HG03095 (cell line): ENCODE data around the gene ITPRID1.
"Not testable (repeated sequence)": the region's sequence is repeated elsewhere in the genome, so short reads cannot be mapped to it uniquely, and the experiment has no call there.

Source experiments
- ATAC-seq: cut with Tn5 transposase; IDR thresholded peaks from one replicate; pipeline ENCODE4 v1.9.1; 2021; ENCODE audit warnings: moderate library complexity; ENCODE audit not compliant: unreplicated experiment

ITPRID1 gene

DNA sequence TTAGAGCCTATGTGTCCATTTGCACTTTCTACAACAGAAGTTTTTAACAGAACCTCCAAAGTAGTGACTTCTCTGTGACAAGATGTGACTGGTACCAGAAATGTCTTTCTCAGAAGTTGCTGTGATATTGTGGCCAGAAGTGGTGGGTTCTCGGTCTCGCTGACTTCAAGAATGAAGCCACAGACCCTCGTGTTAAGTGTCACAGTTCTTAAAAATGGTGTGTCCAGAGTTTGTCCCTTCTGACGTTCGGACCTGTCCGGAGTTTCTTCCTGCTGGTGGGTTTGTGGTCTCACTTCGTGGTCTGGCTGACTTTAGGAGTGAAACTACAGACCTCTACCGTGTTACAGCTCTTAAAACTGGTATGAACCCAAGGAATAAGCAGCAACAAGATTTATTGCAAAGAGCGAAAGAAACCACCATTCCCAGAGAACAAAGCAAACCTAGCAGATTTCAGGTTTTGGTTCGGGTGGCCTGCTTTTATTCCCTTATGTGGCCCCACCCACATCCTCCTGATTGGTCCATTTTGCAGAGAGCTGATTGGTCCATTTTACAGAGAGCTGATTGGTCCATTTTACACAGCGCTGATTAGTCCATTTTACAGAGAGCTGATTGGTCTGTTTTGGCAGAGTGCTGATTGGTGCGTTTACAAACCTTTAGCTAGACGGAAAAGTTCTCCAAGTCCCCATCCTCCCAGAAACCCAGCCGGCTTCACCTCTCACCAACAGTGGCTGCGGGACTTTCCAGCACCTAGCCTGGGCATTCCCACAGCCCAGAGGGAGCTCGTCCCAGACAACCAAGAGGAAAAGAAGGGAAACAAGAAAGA lies 3.0 kb downstream of the ITPRID1 start:
- no peak for ATAC-seq

DNA sequence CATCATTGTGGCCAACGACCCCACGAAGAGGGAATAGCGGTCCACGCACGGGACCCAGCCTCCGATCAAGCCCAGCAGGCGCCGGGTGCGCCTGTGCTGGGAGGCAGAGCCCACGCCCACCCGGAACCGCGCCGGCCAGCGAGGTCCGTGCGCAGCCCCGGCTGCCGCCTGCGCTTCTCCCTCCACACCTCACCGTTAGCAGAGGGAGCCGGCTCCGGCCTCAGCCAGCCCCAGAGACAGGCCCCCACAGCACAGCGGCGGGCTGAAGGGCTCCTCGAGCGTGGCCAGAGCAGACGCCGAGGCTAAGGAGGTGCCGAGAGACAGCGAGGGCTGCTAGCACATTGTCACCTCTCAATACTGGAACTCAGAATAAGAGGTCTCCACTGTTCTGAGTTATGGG lies 3.6 kb downstream of the ITPRID1 start:
- ATAC-seq, result no peak

DNA sequence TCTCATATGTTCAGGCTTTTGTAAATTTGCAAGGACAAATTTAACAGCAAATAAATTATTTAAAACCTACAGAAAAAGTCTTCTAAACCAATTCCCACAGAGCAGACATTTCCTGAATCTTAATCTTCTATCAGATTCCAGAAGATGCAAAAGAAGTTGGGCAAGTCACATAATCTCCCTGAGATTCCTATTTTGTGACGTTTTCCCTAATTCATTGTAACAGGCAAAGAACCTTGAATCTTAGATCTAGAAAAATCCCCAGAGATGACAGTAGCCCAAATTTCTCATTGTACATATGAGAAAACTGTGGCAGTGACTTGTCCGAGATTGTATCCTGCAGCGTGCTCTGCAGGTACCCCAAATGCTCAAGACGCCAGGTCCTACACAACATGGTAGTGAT lies 4.9 kb downstream of the ITPRID1 start:
- no peak for ATAC-seq

DNA sequence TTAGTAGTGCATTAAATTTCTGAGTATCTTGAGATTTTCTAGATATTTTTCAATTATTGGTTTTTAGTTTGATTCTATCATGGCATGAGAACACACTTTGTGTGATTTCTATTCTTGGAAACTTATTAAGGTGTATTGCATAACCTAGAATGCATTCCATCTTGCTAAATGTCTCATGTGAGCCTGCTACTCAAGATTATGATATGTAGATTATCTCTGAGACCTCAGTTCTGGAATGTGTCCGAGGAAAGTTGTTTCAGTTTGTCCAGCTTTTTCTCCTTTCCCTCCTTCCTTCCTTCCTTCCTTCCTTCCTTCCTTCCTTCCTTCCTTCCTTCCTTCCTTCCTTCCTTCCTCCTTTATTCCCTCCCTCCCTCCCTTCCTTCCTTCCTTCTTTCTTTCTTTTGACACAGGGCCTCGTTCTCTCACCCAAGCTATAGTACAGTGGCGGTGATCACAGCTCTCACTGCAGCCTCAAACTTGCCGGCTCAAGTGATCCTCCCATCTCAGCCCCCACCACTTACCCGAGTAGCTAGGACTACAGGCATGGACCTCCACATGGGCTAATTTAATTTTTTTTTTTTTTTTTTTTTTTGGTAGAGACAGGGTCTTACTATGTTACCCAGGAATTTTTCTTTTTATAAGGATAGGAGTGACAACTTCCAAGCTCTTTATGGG lies 7.6 kb downstream of the ITPRID1 start:
- no peak for ATAC-seq

DNA sequence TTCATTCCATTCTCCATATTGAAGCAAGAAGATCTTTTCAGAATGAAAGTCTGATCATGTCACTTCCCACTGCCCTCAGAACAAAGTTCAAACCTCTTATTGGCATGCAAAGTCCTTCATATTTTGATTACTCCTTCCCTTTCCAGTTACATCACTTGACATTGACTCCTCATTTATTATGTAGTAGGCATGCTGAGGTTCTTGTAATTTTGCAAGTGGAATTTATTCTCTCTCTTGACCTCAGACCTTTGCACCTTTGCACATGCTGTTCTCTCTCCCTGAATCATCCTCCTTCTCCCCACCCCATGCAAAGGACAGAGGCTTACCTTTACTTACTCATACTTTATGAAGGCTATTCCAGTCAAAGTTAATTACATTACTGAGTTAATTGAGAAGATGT lies 13.0 kb downstream of the ITPRID1 start:
- no peak for ATAC-seq

DNA sequence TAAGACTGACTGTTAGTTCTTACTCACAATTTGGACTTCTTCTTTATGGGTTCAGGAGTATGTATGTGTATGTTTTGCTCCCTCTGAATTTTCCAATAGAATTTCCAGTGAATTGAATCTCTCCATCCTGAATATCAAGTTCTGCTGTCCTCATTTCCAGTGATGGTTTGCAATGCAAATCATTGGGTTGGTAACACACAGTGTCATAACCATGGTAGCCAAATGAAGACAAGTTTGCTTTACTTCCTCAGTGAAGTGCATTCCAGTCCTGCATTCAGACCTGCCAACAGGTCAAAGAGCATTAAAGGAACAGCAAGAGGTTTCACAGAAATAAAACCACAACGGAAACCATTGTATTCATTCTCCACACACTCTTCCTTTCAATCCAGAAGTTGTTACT lies 15.2 kb downstream of the ITPRID1 start:
- ATAC-seq, result no peak

DNA sequence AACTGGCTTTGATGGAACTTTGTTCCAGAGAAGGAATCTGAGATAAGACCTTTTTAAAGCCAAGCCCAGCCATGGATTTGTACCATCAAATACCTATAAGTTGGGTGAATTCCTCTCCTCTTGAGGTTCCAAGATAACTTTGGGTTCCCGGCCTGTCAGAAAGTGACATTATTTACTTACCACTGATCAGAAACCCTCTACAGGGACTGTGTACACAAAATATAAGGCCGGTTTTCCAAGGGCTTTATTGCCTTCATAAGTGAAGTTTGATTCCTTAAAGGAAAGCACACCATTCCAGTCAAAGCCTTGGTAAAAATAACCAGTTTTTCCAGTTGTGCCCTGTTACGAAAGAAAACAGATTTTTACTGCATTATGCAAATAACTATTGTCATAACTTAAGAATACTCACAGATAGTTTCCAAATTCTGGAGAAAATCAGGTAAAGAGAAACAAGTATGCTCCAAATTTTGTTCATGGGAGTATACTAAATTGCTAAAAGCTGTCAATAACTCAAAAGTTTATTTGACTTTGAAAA lies 26.8 kb downstream of the ITPRID1 start:
- ATAC-seq, result not testable (repeated sequence)

GRCh38 chr7:31545549-31545948 lies 31.7 kb downstream of the ITPRID1 start:
- no peak for ATAC-seq

GRCh38 chr7:31549611-31550010 lies 35.7 kb downstream of the ITPRID1 start:
- no peak for ATAC-seq

DNA sequence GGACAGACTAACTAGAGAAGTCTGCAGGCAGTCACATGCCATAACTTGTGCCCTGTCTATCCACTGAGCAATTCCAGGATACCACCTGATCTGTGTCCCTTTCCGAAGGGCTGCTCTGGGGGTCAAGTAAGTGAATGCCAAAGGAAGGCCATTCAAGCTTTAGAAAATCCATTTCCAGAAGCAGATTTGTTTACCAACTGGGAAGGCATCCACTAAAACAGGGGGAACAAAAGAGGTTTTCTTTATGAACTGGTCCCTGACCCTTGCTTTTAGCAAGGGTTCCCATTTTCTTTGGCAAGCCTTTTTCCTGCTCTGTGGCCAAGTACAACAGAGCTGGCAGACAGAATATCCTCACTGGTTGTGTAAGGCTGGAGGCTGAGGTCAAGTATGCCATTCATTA lies 36.5 kb downstream of the ITPRID1 start:
- no peak for ATAC-seq

DNA sequence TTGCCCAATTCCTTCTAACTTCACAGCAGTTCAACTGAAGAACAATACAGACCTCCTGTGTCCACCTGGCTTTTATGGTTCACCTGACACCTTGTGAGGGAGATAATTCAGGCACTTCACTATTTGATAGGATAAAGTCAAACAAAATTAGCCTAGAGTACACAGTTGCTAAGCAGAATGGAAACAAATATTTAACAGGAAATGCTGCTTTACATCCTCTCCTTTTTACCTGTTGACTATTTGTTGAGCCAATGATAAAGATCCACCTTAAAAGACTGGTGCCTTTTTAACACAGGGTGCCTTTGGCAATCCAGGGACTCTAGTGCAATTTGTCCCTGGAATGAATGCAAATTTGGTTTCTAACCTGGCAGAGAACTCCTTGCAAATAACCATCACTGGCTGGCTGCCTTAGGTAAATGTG lies 39.8 kb downstream of the ITPRID1 start:
- no peak for ATAC-seq

DNA sequence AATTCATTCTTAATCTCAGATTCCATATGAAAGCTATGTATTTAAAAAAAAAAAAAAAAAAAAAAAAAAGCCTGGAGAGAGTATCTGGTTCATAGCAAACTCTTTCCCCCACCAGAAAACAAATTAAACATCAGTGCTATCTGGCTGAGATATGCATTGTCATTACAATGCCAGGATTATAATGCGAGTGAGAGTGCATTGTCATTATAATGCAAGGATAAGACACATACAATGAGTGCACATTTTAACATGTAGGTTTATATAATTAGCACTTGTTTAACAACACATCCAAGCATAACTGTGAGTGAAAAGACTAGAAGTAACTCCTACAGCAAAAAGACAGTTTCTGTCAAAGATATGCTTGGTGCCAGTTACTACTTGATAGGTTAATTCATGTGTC lies 48.1 kb downstream of the ITPRID1 start:
- no peak for ATAC-seq

DNA sequence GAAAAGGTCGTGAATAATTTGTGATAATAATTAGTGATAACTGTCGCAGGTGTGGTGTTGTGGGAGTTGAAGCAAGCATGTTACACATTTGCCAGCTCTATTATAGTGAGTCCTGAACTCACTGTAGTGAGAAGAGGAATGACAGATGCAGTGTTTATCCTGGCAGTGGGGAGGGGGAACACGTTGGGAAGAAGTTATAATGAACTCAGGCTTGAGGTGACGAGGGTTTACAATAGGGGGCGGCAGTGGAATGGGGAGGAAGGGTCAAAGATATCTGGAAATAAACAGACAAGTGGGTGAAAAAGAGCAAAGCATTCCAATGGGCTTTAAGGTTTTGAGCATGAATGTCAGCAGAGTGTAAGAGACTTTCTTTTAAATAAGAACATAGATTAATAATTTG lies 49.6 kb downstream of the ITPRID1 start:
- no peak for ATAC-seq

- ATAC-seq, result no peak
These were observed 50.1 kb downstream of the ITPRID1 start for GRCh38 chr7:31563951-31564350.

GRCh38 chr7:31564661-31565060 lies 50.8 kb downstream of the ITPRID1 start:
- no peak for ATAC-seq

DNA sequence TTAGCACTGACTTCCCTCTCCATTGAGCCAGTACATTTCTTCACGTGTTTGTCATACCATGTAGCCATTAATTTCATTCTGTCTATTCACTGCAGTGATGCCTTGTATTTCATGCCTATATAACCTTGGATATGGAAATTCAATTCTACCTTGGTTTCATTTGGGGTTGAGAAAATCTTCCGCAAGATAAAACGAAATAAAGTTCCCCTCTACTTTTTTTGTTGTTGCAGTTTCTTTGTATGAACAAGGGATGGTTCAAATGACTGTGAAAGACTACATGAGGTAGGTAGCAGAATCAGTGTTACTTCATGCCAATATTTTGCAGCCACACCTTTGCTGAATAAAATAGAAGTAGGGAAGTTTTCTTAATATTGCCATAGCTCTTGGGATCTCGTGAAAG lies 55.6 kb downstream of the ITPRID1 start:
- no peak for ATAC-seq

GRCh38 chr7:31583526-31583925 lies 69.6 kb downstream of the ITPRID1 start:
- no peak for ATAC-seq

GRCh38 chr7:31583942-31584341 lies 70.1 kb downstream of the ITPRID1 start:
- ATAC-seq, result no peak

DNA sequence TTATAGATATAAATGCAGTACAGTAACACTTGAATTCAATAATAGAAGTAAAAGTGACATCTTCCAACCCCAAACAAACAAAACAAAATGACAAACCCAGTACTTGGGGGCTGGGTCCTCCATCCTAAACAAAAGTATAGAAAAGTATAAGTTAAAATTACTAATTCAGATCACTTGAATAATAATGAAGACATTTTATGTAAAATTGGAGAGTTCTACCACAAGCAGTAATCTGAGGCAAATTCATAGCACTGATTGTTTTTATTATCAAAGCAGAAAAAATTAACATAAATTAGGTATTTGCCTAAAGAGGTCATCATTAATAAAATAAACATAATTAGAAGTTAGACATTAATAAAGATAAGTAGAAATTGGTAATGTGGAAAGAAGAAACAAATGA lies 81.5 kb downstream of the ITPRID1 start:
- ATAC-seq, result no peak

DNA sequence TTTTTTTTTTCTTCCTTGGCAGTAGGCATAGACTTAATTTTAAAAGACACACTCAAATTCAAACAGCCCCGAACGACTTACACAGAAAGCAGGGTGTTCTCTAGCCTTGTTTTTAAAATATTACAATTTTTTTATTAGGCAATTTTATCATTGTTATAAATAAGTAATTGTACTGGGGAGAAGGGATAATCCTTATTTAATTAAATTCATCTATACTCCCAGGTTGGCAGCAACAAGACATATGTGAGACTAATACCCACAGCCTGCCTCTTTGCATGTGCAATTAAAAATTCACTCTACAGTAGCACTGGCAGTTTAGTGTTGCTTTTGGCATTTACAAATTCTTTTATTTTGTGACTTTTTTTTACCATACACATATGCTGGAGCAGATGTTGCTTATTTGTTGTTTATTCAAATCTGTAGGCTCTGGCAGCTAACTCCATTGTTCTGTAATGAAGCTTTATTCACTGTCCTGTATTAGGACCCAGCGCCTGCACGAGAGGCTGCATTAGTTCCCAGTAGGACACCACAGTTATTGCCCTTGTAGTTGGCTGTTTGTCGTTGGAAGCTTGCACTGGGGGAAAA lies 88.2 kb downstream of the ITPRID1 start:
- no peak for ATAC-seq

GRCh38 chr7:31603046-31603445 lies 89.2 kb downstream of the ITPRID1 start:
- ATAC-seq, result no peak

- no peak for ATAC-seq
These were observed 99.7 kb downstream of the ITPRID1 start for GRCh38 chr7:31613604-31614003.
